Spleen (tissue), 7 donors: Measurements from ENCODE around the gene EIPR1.

Experiments
- POLR2A ChIP-seq, 3 donors: fragments of 450-650 bp; IDR thresholded peaks; one replicate each; pipeline ENCODE4 v1.5.1; 2017; ENCODE audit warnings: antibody characterized with exemption in 3 of 3, mild to moderate bottlenecking in 1 of 3
- POLR2AphosphoS5 ChIP-seq, 3 donors: sonication (generic); formaldehyde crosslinking; IDR thresholded peaks; one replicate each; pipeline ENCODE4 v1.5.1; 2017; ENCODE audit warnings: antibody characterized with exemption in 3 of 3
- TF ChIP-seq, protein P1 (sequence below), 11 experiments: fragments of 200-600 bp in 7 of 11; fragments of 450-650 bp in 4 of 11; sonication (generic) in 4 of 11; IDR thresholded peaks in 8 of 11; conservative IDR thresholded peaks in 3 of 11; 1 replicate in 7 of 11; 2 replicates in 4 of 11; pipeline versions ENCODE4 v1.4.0 to v1.8.0; 2016 to 2021; ENCODE audit warnings: antibody characterized with exemption in 11 of 11, inconsistent platforms in 4 of 11, mild to moderate bottlenecking in 1 of 11
- donor health status: DM: no; HTN: no; CAD: no; lungs with moderate emphysema.
- donor health status: DM: no; HTN: no; CAD: no.
- donor health status: DM: no; HTN: no; CAD: no.

DNA sequence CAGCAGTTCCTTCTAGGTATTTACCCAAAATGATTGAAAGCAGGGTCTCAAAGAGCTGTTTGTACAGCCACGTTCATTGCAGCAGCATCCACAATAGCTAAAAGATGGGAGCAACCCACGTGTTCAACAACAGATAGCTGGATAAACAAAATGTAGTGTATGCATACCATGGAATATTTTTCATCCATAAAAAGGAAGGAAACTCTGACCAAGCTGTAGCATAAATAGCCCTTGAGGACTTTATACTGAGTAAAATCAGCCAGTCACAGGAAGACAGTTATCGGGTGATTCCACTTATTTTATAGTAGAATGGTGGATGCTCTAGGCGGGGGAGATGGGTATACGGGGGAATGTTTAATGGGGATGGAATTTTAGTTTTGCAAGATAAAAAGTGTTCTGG is 9.4 kb upstream of the EIPR1 start:
- TF ChIP-seq POLR2A (IDR thresholded peaks at IDR 0.05) (no peak), POLR2AphosphoS5 (IDR thresholded peaks at IDR 0.05) (no peak)
- TF ChIP-seq, protein P1, sequence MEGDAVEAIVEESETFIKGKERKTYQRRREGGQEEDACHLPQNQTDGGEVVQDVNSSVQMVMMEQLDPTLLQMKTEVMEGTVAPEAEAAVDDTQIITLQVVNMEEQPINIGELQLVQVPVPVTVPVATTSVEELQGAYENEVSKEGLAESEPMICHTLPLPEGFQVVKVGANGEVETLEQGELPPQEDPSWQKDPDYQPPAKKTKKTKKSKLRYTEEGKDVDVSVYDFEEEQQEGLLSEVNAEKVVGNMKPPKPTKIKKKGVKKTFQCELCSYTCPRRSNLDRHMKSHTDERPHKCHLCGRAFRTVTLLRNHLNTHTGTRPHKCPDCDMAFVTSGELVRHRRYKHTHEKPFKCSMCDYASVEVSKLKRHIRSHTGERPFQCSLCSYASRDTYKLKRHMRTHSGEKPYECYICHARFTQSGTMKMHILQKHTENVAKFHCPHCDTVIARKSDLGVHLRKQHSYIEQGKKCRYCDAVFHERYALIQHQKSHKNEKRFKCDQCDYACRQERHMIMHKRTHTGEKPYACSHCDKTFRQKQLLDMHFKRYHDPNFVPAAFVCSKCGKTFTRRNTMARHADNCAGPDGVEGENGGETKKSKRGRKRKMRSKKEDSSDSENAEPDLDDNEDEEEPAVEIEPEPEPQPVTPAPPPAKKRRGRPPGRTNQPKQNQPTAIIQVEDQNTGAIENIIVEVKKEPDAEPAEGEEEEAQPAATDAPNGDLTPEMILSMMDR (IDR thresholded peaks at IDR 0.05 in 8 of 11, conservative IDR thresholded peaks at IDR 0.05 in 3 of 11) = no peak
